HepG2 (cell line): ENCODE data around the gene LINGO1. TPM values are rescaled to one million over a fixed set of nuclear protein-coding genes. Genes with fewer than 3 reads are reported as not detected.

Experiments used
- ATAC-seq: fragments of 200-7000 bp; cut with Tn5 transposase; 3 replicates; pipeline ENCODE4 v1.9.1; 2020; ENCODE audit warnings: mild to moderate bottlenecking, moderate library complexity
- BruUV-seq: library from RNA; stranded (reverse); fragments of 400-500 nt; replicated peaks from 2 replicates; lab custom pipeline; 2021; lab: Mats Ljungman, UMichigan
- CTCF ChIA-PET: fragments of 300-600 bp; formaldehyde crosslinking; extraction: SDS; loops from one replicate; lab custom pipeline; 2021; ENCODE audit warnings: low total read pairs, inconsistent platforms, low intra/inter-chr PET ratio; lab: Yijun Ruan, JAX
- POLR2A ChIA-PET: fragments of 350-600 bp; sonication (Branson Sonifier 250); formaldehyde crosslinking; loops from one replicate; lab custom pipeline; 2020; ENCODE audit warnings: antibody characterized with exemption, inconsistent platforms; lab: Yijun Ruan, JAX
- DNase-seq: peaks from one replicate; pipeline ENCODE4 v3.0.0-alpha.2; 2015; ENCODE audit warnings: low spot score
- FAIRE-seq: peaks from 3 replicates; lab custom pipeline; 2011; peaks lifted over from hg19 to GRCh38; lab: Jason Lieb, UNC
- H2AFZ ChIP-seq: one replicate; pipeline ENCODE4 v1.6.1; 2011; ENCODE audit warnings: low read length, inconsistent platforms
- H3K27ac ChIP-seq: fragments of 300-600 bp; 3 replicates; pipeline ENCODE4 v1.8.0; 2011; ENCODE audit warnings: mixed run types, mild to moderate bottlenecking, mixed read lengths, low read length, inconsistent platforms; ENCODE audit not compliant: insufficient read depth; ENCODE audit errors: extremely low read length
- H3K27me3 ChIP-seq, 2 experiments: fragments of 200-600 bp in 1 of 2; 2 replicates in 1 of 2; 3 replicates in 1 of 2; pipeline versions ENCODE4 v1.6.0 to v1.8.0; 2011; ENCODE audit warnings: low read length in 2 of 2, mild to moderate bottlenecking in 2 of 2, moderate library complexity in 2 of 2, inconsistent platforms in 1 of 2; ENCODE audit not compliant: insufficient read depth in 2 of 2, control insufficient read depth in 1 of 2
- H3K36me3 ChIP-seq, 2 experiments: fragments of 200-600 bp in 1 of 2; replicated peaks in 1 of 2; 2 replicates in 1 of 2; 3 replicates in 1 of 2; pipeline versions ENCODE4 v1.5.1 to v1.8.0; 2011; ENCODE audit warnings: low read length in 2 of 2, inconsistent platforms in 1 of 2; ENCODE audit not compliant: insufficient read depth in 2 of 2, control insufficient read depth in 1 of 2
- H3K4me1 ChIP-seq: 2 replicates; pipeline ENCODE4 v1.5.1; 2012; ENCODE audit warnings: low read length, inconsistent platforms; ENCODE audit not compliant: insufficient read depth
- H3K4me2 ChIP-seq: 2 replicates; pipeline ENCODE4 v1.6.0; 2011; ENCODE audit warnings: low read depth, low read length, inconsistent platforms
- H3K4me3 ChIP-seq, 3 experiments: fragments of 200-600 bp in 1 of 3; sonication (generic), shearing (Covaris generic) in 1 of 3; replicated peaks in 1 of 3; 2 replicates each; pipeline ENCODE4 v1.5.1; 2011 to 2016; ENCODE audit warnings: low read length in 3 of 3, inconsistent platforms in 2 of 3, low read depth in 2 of 3, mild to moderate bottlenecking in 2 of 3, control low read depth in 1 of 3, mixed read lengths in 1 of 3; ENCODE audit not compliant: insufficient read depth in 1 of 3
- H3K79me2 ChIP-seq: one replicate; pipeline ENCODE4 v1.6.1; 2011; ENCODE audit warnings: low read length, inconsistent platforms; ENCODE audit not compliant: insufficient read depth
- H3K9ac ChIP-seq: 2 replicates; pipeline ENCODE4 v1.6.0; 2011; ENCODE audit warnings: mild to moderate bottlenecking, low read depth, low read length, inconsistent platforms; ENCODE audit not compliant: insufficient read depth
- H3K9me3 ChIP-seq: 2 replicates; pipeline ENCODE4 v1.5.1; 2012; ENCODE audit warnings: mild to moderate bottlenecking, low read length
- H4K20me1 ChIP-seq: 2 replicates; pipeline ENCODE4 v1.6.0; 2011; ENCODE audit warnings: inconsistent platforms, mild to moderate bottlenecking, low read length, moderate library complexity; ENCODE audit not compliant: insufficient read depth
- AGO1 ChIP-seq: fragments of 200-400 bp; formaldehyde crosslinking; IDR thresholded peaks from 2 replicates; pipeline ENCODE4 v1.6.1; 2017; ENCODE audit warnings: mild to moderate bottlenecking, low read depth, low read length, moderate library complexity; ENCODE audit not compliant: poor library complexity, severe bottlenecking
- ATF7 ChIP-seq, 2 experiments: fragments of 450-650 bp in 1 of 2; sonication (generic) in 1 of 2; formaldehyde crosslinking in 1 of 2; IDR thresholded peaks; 2 replicates each; pipeline versions ENCODE4 v1.4.0 to v1.6.1; 2016 to 2020; ENCODE audit warnings: antibody characterized with exemption in 1 of 2, mild to moderate bottlenecking in 1 of 2, missing genetic modification reagents in 1 of 2
- BRCA1 ChIP-seq: sonication (generic); formaldehyde crosslinking; IDR thresholded peaks from 2 replicates; pipeline ENCODE4 v1.4.0; 2020; ENCODE audit warnings: missing genetic modification reagents
- KDM5B ChIP-seq: sonication (generic); formaldehyde crosslinking; IDR thresholded peaks from 2 replicates; pipeline ENCODE4 v1.4.0; 2020; ENCODE audit warnings: missing genetic modification reagents, mild to moderate bottlenecking, borderline replicate concordance
- MBD4 ChIP-seq: IDR thresholded peaks from 2 replicates; pipeline ENCODE4 v1.6.1; 2012; ENCODE audit warnings: low read length, inconsistent platforms, borderline replicate concordance
- MED13 ChIP-seq: sonication (generic); formaldehyde crosslinking; IDR thresholded peaks from 2 replicates; pipeline ENCODE4 v1.5.0; 2020; ENCODE audit warnings: missing genetic modification reagents
- MEIS1 ChIP-seq: sonication (generic); formaldehyde crosslinking; IDR thresholded peaks from 2 replicates; pipeline ENCODE4 v1.9.0; 2021; ENCODE audit warnings: mild to moderate bottlenecking, missing genetic modification reagents, moderate library complexity, borderline replicate concordance
- NFE2L2 ChIP-seq: fragments of 150-350 bp; IDR thresholded peaks from 2 replicates; pipeline ENCODE4 v1.6.1; 2014; ENCODE audit warnings: low read length
- PITX1 ChIP-seq: sonication (generic); formaldehyde crosslinking; IDR thresholded peaks from 2 replicates; pipeline ENCODE4 v1.5.1; 2020; ENCODE audit warnings: mild to moderate bottlenecking, missing genetic modification reagents
- SCMH1 ChIP-seq: sonication (generic); formaldehyde crosslinking; IDR thresholded peaks from 2 replicates; pipeline ENCODE4 v1.9.0; 2021; ENCODE audit warnings: missing genetic modification reagents, mild to moderate bottlenecking, borderline replicate concordance
- SNAI1 ChIP-seq: sonication (generic); formaldehyde crosslinking; IDR thresholded peaks from 2 replicates; pipeline ENCODE4 v1.5.0; 2020; ENCODE audit warnings: mild to moderate bottlenecking, missing genetic modification reagents, borderline replicate concordance
- THAP11 ChIP-seq: IDR thresholded peaks from 2 replicates; pipeline ENCODE4 v1.6.1; 2016; ENCODE audit warnings: missing biosample characterization, missing genetic modification reagents
- USF2 ChIP-seq, 2 experiments: sonication (generic) in 1 of 2; formaldehyde crosslinking in 1 of 2; IDR thresholded peaks; 2 replicates each; pipeline versions ENCODE4 v1.5.1 to v1.6.1; 2011 to 2020; ENCODE audit warnings: borderline replicate concordance in 1 of 2, low read depth in 1 of 2, low read length in 1 of 2, mild to moderate bottlenecking in 1 of 2, missing genetic modification reagents in 1 of 2, moderate library complexity in 1 of 2
- ZKSCAN5 ChIP-seq: sonication (generic); formaldehyde crosslinking; IDR thresholded peaks from 2 replicates; pipeline ENCODE4 v1.5.1; 2020; ENCODE audit warnings: mild to moderate bottlenecking, missing genetic modification reagents
- WGBS: methylation state at CpG from one replicate; pipeline ENCODE4 v1.1.6; 2017; ENCODE audit warnings: low lambda C conversion rate; 5-methylcytosine and 5-hydroxymethylcytosine counted together
- in situ Hi-C: cut with HindIII; loops from 2 replicates; pipeline ENCODE4 v1.10.0; 2017; ENCODE audit warnings: low pct_unique_long_range_greater_than_20kb; ENCODE audit not compliant: extremely low pct_ligation_motif_present
- intact Hi-C: fragments of 100-400 bp; cut with micrococcal nuclease; formaldehyde crosslinking; loops from one replicate; pipeline ENCODE4 v1.10.0; 2022; ENCODE audit not compliant: unreplicated experiment
- polyA plus RNA-seq, 8 experiments: library from polyadenylated mRNA; depleted of rRNA in 3 of 8; stranded (reverse) in 7 of 8; unstranded in 1 of 8; fragments of >200 nt; fragmentation: Illumina TruSeq in 4 of 8; extraction: Trizol in 4 of 8; gene quantifications; 2 replicates each; pipeline versions ENCODE4 v1.2.1 to v1.2.3, GENCODE V29; 2011 to 2016; ENCODE audit warnings: low read depth in 4 of 8, missing spikeins in 1 of 8, mixed read lengths in 1 of 8; ENCODE audit not compliant: insufficient read depth in 1 of 8
- total RNA-seq, 5 experiments: library from RNA; depleted of rRNA; stranded (reverse); fragments of >200 nt; fragmentation: Illumina TruSeq; extraction: Trizol; gene quantifications; 2 replicates each; pipeline ENCODE4 v1.2.3, GENCODE V29; 2016; ENCODE audit warnings: low read depth in 1 of 5
- TF ChIP-seq, protein P1 (sequence below): sonication (generic); formaldehyde crosslinking; IDR thresholded peaks from 2 replicates; pipeline ENCODE4 v1.4.0; 2020; ENCODE audit warnings: missing genetic modification reagents

Gene LINGO1
- total and polyA plus RNA-seq, 2 of the 13 experiments (the other 11 are each of a cell fraction or from before 2014, with no cell fraction given): 0.07 TPM; not detected in 1

DNA sequence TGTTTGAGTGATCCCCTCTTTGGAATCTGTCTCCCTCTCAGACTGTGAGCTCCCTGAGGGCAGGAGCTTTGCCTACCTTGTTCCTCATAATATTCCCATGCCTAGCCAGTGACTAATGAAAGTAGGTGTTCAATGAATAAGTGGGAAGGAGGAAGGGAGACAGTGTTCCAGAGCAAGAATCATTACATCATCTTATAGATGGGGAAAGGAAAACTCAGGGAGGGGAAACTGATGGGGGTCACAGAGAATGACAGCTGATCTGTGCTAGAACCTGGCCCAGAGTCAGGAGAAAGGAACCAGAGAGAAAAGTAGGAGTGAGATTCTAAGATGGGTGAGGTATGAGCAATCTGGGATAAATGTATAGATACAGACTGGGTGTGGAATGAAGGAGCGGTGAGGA is 29.9 kb downstream of the LINGO1 start:
- Histone ChIP-seq H3K4me3 (no peak overlapping the region), H3K27me3 (peaks cover 0 to 38% of the 10 kb centered on the region in 2 experiments; a peak in 2 of 5 replicates), H3K9ac (no peak overlapping the region), H3K36me3 (no peaks in the 10 kb centered on the region), H3K4me1 (no peaks in the 10 kb centered on the region), H3K27ac (no peak overlapping the region), H3K4me2 (no peak overlapping the region), H4K20me1 (no peaks in the 10 kb centered on the region)
- no peak for ATAC-seq
- POLR2A ChIA-PET: no interaction called here
- CTCF ChIA-PET: no interaction called here
- 36% methylated on average over 1 of the region's 1 CpG for WGBS
- FAIRE-seq: no peak
- in situ Hi-C loops (no loop called here), intact Hi-C loops (no loop called here)
- DNase-seq: no peak
- BruUV-seq: no TSS peak
- TF ChIP-seq SCMH1 (CRISPR knock-in tag) (no peak), ATF7 (IDR thresholded peaks at IDR 0.05) (peak; percentile 65), ATF7 (CRISPR knock-in tag; IDR thresholded peaks at IDR 0.05) (no peak), MED13 (CRISPR knock-in tag) (no peak), THAP11 (no peak), SNAI1 (CRISPR knock-in tag) (no peak), MBD4 (no peak)
- TF ChIP-seq, all 625 proteins: peak for 1
- H3K9me3 ChIP-seq: no peaks in the 10 kb centered on the region
- no peaks in the 10 kb centered on the region for H3K79me2 ChIP-seq
- no peak overlapping the region for H2AFZ ChIP-seq

DNA sequence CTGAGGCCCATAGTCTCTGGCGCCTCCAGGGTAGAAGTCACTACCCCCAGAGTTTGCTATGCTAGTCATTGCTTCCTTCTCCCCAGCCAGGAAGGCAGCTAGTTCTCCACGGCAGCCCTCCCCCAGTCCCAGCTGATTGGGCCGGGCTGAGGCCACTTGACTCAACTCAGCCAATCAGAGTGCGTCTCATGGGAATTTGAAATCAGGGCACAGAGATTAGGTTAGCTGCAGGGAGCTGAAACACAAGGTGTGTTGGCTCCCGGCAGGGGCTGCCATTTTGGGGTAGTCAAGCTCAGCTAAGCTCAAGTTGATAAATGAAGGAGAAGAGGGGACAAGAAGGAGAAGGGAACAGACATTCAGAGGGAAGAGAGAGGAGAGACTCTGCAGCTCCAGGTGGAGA is 32.8 kb downstream of the LINGO1 start:
- H3K4me1 ChIP-seq: no peaks in the 10 kb centered on the region
- no peaks in the 10 kb centered on the region for H3K79me2 ChIP-seq
- no peak overlapping the region for H3K4me2 ChIP-seq
- no peak overlapping the region for H3K9ac ChIP-seq
- no peak overlapping the region for H3K4me3 ChIP-seq
- 44% methylated on average over 2 of the region's 5 CpGs for WGBS
- FAIRE-seq: no peak
- no TSS peak for BruUV-seq
- no peaks in the 10 kb centered on the region for H3K36me3 ChIP-seq
- ChIA-PET CTCF (no interaction called here), POLR2A (no interaction called here)
- no peak overlapping the region for H2AFZ ChIP-seq
- H4K20me1 ChIP-seq: no peaks in the 10 kb centered on the region
- peak; percentile 20 for DNase-seq
- ATAC-seq: peak; percentile 35; the same call in 1 of the 3 replicates
- no peak overlapping the region for H3K27ac ChIP-seq
- intact Hi-C loops: no loop called here
- H3K9me3 ChIP-seq: no peaks in the 10 kb centered on the region
- in situ Hi-C loops: no loop called here
- H3K27me3 ChIP-seq: peaks cover 0 to 29% of the 10 kb centered on the region in 2 experiments; a peak in 3 of 5 replicates
- TF ChIP-seq, protein P1, sequence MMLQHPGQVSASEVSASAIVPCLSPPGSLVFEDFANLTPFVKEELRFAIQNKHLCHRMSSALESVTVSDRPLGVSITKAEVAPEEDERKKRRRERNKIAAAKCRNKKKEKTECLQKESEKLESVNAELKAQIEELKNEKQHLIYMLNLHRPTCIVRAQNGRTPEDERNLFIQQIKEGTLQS (CRISPR knock-in tag): no peak
- no peak for TF ChIP-seq AGO1
- TF ChIP-seq USF2 (IDR thresholded peaks at IDR 0.05; ENCODE audit: low read depth, low read length): no peak
- peak; percentile 21; the same call in 1 of the 2 replicates for TF ChIP-seq USF2 (CRISPR knock-in tag; IDR thresholded peaks at IDR 0.05; ENCODE audit: borderline replicate concordance)
- no peak for TF ChIP-seq NFE2L2
- no peak for TF ChIP-seq MEIS1 (CRISPR knock-in tag)
- no peak for TF ChIP-seq PITX1 (CRISPR knock-in tag)
- no peak for TF ChIP-seq KDM5B (CRISPR knock-in tag)
- TF ChIP-seq BRCA1 (CRISPR knock-in tag): no peak
- TF ChIP-seq ZKSCAN5: no peak
